GM12874 (cell line): ENCODE results near the gene ZNF462.

Source experiments
- TF ChIP-seq, protein P1 (sequence below): IDR thresholded peaks from 2 replicates; pipeline ENCODE4 v1.5.1; 2011; ENCODE audit warnings: low read depth, mild to moderate bottlenecking, control low read depth, low read length, moderate library complexity; ENCODE audit not compliant: insufficient read depth

Gene ZNF462

DNA sequence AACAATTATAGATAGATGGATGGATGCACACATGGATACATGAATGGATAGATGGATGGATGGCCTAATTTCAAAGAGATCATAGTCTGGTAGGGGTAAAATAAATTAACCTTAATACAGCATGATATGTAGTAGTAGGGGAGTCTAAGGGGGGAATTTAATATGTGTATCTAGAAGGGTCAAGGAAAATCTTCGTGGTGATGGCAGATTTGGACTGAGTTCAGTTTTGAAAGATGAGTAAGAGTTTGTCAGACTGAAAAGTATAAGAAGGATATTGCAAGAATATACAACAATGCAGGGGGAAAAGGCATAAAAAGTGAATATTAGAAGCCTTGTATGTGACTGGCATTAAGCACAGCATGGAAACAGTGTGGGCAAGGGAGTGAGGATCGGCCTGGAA is 98.7 kb downstream of the ZNF462 start:
- TF ChIP-seq, protein P1, sequence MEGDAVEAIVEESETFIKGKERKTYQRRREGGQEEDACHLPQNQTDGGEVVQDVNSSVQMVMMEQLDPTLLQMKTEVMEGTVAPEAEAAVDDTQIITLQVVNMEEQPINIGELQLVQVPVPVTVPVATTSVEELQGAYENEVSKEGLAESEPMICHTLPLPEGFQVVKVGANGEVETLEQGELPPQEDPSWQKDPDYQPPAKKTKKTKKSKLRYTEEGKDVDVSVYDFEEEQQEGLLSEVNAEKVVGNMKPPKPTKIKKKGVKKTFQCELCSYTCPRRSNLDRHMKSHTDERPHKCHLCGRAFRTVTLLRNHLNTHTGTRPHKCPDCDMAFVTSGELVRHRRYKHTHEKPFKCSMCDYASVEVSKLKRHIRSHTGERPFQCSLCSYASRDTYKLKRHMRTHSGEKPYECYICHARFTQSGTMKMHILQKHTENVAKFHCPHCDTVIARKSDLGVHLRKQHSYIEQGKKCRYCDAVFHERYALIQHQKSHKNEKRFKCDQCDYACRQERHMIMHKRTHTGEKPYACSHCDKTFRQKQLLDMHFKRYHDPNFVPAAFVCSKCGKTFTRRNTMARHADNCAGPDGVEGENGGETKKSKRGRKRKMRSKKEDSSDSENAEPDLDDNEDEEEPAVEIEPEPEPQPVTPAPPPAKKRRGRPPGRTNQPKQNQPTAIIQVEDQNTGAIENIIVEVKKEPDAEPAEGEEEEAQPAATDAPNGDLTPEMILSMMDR: no peak

DNA sequence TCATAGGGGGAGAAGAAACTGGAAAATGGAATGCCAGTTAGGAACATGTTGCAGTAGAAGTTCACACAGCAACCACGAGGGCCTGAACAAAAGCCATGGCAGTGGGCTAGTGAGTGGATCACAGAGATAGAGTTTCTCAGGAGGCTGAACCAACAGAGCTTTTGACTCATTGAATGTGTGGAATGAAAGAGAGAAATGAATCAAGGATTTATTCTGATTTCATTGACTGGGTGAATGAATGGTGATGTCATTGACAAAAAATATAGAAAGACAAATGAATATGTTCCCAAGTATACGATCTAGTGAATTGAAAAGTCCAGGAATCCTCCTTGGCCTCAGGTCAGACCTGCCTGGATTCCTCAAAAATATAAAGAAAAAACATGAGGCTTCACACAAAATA is 99.2 kb downstream of the ZNF462 start:
- TF ChIP-seq, protein P1: no peak

DNA sequence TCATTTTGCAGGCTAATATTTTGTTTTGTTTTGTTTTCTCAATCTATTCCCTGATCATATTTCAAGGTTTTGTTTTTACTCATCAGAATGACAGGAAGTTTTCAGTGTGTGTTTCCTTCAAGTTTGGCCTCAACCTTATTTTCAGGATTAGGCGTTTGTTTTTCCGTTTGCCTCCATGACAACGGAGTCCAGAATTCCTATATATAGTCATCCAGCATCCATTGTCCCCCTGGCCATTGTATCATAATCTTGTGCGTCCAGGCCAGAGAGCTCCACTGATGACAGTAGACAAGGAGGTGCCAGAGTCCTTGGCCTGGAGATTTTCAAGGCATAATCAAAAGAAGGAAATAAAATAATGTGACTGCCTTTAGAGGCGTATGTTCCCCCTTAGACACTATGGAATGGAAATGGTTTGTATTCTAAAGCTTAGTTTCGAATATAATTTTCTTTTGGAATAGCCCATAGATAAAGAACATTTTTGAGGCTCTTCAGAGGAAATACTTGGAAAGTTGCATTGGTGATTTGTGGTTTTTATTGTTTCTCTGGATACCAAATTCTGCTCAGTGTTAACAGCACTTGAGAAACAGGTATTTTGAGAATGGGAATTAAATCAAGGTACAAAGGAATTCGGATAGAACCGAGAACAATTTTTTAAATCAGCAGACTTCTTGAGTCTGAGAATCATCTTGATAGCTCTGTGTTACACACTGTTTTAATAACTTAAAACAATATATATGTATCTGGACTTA is 99.8 kb downstream of the ZNF462 start:
- TF ChIP-seq, protein P1: no peak

DNA sequence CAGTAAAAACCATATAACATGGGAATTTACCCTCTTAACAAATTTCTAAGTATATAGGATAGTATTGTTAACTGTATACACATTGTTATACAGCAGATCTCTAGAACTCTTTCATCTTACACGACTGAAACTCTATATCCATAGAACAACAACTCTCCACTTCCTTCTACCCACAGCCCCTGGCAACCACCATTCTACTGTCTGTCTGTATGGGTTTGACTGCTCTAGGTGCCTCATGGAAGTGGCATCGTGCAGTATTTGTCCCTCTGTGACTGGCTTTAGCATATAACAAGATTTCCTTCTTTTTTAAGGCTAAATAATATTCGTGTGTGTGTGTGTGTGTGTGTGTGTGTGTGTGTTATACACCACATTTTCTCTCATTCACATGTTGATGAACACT is 100.7 kb downstream of the ZNF462 start:
- TF ChIP-seq, protein P1: no peak

DNA sequence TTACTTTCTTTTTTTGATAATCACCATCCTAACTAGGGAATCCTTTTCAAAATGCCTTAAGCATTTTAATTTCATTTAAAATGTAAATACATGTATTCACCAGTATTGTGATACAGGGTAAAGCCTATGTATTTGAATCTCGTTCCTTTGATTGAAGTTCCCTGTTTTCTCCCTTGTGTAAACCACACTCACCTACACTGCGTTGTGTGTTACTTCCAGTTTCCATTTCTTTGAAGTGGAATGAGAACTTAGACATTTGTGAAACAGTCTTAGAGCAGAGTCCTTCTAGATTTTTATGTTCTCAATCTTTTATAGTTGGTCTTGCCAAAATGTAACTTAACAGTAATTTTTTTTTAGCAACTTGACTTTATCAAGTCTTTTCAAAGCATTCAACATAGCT is 101.4 kb downstream of the ZNF462 start:
- TF ChIP-seq, protein P1: no peak

DNA sequence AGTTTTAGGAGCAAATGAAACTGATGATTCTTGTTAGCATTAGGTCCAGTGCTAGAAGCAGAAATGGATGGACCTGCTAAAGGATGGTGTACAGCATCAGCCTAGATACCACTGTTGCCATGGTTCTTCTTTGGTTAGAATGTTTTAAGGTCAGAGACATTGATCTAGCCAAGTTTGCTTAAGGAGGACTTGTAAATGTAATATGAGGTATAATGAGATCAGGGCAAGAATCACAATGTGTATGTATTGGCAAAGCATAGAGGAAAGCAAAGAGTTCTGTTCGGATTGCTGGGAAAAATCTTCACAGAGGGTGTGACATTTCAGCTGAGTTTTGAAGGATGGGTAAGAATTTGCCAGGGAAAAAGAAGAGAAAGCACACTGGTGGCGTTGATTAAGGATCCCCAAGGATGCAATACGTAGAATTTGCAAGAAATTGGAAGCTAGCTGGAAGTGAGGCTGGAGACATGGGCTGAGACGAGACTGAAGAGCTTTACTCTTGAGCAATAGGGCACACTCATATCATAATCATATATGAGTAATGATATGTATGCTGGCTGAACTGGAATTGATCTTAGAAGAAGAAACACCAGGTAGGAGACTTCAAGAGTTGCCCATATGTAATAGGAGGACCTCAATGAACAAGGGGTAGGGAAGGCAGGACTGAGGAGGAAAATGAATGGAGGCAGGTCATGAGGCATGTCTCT is 102.0 kb downstream of the ZNF462 start:
- TF ChIP-seq, protein P1: no peak

DNA sequence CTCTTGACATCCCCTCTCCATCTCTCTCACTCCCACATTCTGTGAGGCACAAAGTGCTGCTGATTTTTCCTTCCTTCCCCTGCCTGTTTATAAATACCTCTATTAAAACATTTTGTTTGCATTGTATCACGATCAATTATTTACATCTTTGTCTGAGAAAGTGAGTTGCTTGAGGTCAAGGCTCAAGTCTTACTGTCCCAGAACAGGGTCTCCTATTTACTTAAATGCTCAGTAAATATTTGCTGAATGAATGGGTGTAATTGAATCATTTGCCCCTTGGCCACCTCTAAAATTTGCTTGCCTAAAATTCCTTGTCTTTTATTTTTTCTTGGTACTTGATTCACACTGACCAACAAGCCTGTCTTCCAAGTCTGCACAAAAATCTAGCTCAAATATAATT is 103.5 kb downstream of the ZNF462 start:
- TF ChIP-seq, protein P1: no peak
